OCI-LY3 (cell line): Measurements from ENCODE around the gene DEAF1.

Source experiments
- H2AFZ ChIP-seq: fragments of 200-600, 300-600 bp; shearing (Covaris generic); 2 replicates; pipeline ENCODE4 v1.6.0; 2014; ENCODE audit warnings: antibody characterized with exemption, low read depth, low read length
- H3K27ac ChIP-seq: fragments of 200-600, 300-600 bp; sonication (generic); 2 replicates; pipeline ENCODE4 v1.5.1; 2014; ENCODE audit warnings: mild to moderate bottlenecking, low read length, moderate library complexity, mixed read lengths
- H3K27me3 ChIP-seq: fragments of 200-600, 300-600 bp; sonication (generic); 2 replicates; pipeline ENCODE4 v1.6.1; 2014; ENCODE audit warnings: low read depth, low read length, mixed read lengths
- H3K36me3 ChIP-seq: fragments of 200-600, 300-600 bp; sonication (generic); replicated peaks from 2 replicates; pipeline ENCODE3; 2014; ENCODE audit warnings: low read depth, low read length, mixed read lengths
- H3K4me1 ChIP-seq: fragments of 300-600, 200-600 bp; sonication (generic); 2 replicates; pipeline ENCODE4 v1.6.1; 2014; ENCODE audit warnings: low read length, mixed read lengths
- H3K4me2 ChIP-seq: fragments of 200-600, 300-600 bp; sonication (generic); 2 replicates; pipeline ENCODE4 v1.6.1; 2014; ENCODE audit warnings: low read length, mixed read lengths
- H3K4me3 ChIP-seq: fragments of 300-600, 200-600 bp; sonication (generic); 2 replicates; pipeline ENCODE4 v1.5.1; 2014; ENCODE audit warnings: antibody characterized with exemption, mild to moderate bottlenecking, low read length, moderate library complexity
- H3K79me2 ChIP-seq: fragments of 300-600, 200-600 bp; shearing (Covaris generic); 2 replicates; pipeline ENCODE4 v1.6.1; 2014; ENCODE audit warnings: mild to moderate bottlenecking, low read length, mixed read lengths
- H3K9ac ChIP-seq: fragments of 300-600, 200-600 bp; shearing (Covaris generic); 2 replicates; pipeline ENCODE4 v1.6.0; 2014; ENCODE audit warnings: mild to moderate bottlenecking, low read length, moderate library complexity
- H3K9me3 ChIP-seq: fragments of 200-600, 300-600 bp; shearing (Covaris generic); 2 replicates; pipeline ENCODE4 v1.6.1; 2014; ENCODE audit warnings: low read length, mixed read lengths; ENCODE audit not compliant: insufficient read depth
- H4K20me1 ChIP-seq: fragments of 200-600, 300-600 bp; sonication (generic); 2 replicates; pipeline ENCODE4 v1.6.1; 2016; ENCODE audit warnings: low read length, mixed read lengths; ENCODE audit not compliant: insufficient read depth
- CTCF ChIP-seq: fragments of 200-600, 300-600 bp; sonication (generic); IDR thresholded peaks from 2 replicates; pipeline ENCODE4 v1.5.1; 2014; ENCODE audit warnings: antibody characterized with exemption, low read length, low read depth
- EZH2phosphoT487 ChIP-seq: fragments of 200-600 bp; shearing (Covaris generic); IDR thresholded peaks from 2 replicates; pipeline ENCODE4 v1.6.1; 2018; ENCODE audit warnings: antibody characterized with exemption, mixed run types, low read depth

Gene DEAF1

GRCh38 chr11:724049-724777, 29.2 kb upstream of the DEAF1 start:
- H3K9ac ChIP-seq: no peak overlapping the region
- H2AFZ ChIP-seq: no peak overlapping the region
- H3K4me1 ChIP-seq: peaks cover 41% of the 10 kb centered on the region
- no peaks in the 10 kb centered on the region for H3K79me2 ChIP-seq
- H3K9me3 ChIP-seq: no peaks in the 10 kb centered on the region
- no peaks in the 10 kb centered on the region for H3K36me3 ChIP-seq
- H3K27ac ChIP-seq: no peak overlapping the region
- TF ChIP-seq CTCF (no peak), EZH2phosphoT487 (no peak)
- H3K4me3 ChIP-seq: peak overlapping the region; percentile 83
- H3K4me2 ChIP-seq: peak overlapping the region; percentile 88
- peaks cover 25% of the 10 kb centered on the region for H3K27me3 ChIP-seq
- H4K20me1 ChIP-seq: no peaks in the 10 kb centered on the region

GRCh38 chr11:723120-723883, 28.3 kb upstream of the DEAF1 start:
- Histone ChIP-seq H3K4me1 (peaks cover 41% of the 10 kb centered on the region), H3K4me2 (peak overlapping the region; percentile 97), H4K20me1 (no peaks in the 10 kb centered on the region)

GRCh38 chr11:722346-722811, 27.4 kb upstream of the DEAF1 start:
- 0 out of 2 replicates have a peak overlapping the region, but pooled peaks have one; percentile 30 for H2AFZ ChIP-seq
- peaks cover 39% of the 10 kb centered on the region for H3K4me1 ChIP-seq
- H3K27ac ChIP-seq: no peak overlapping the region
- H3K36me3 ChIP-seq: no peaks in the 10 kb centered on the region
- no peaks in the 10 kb centered on the region for H3K79me2 ChIP-seq
- H3K4me3 ChIP-seq: peak overlapping the region; percentile 80
- H3K4me2 ChIP-seq: peak overlapping the region; percentile 73
- no peaks in the 10 kb centered on the region for H4K20me1 ChIP-seq
- peaks cover 25% of the 10 kb centered on the region for H3K27me3 ChIP-seq
- H3K9me3 ChIP-seq: no peaks in the 10 kb centered on the region
- peak overlapping the region; percentile 52 for H3K9ac ChIP-seq
- no peak for TF ChIP-seq CTCF
- TF ChIP-seq EZH2phosphoT487: no peak

More at GRCh38 chr11:723120-723883, 28.3 kb upstream of the DEAF1 start:
- Histone ChIP-seq H3K4me3 (peak overlapping the region; percentile 72), H3K27me3 (peaks cover 25% of the 10 kb centered on the region), H3K79me2 (no peaks in the 10 kb centered on the region), H3K27ac (no peak overlapping the region), H3K9ac (no peak overlapping the region), H2AFZ (no peak overlapping the region), H3K36me3 (no peaks in the 10 kb centered on the region), H3K9me3 (no peaks in the 10 kb centered on the region)
- TF ChIP-seq CTCF (peak; percentile 89), EZH2phosphoT487 (no peak)

GRCh38 chr11:721741-722345, 26.8 kb upstream of the DEAF1 start:
- no peak overlapping the region for H3K27ac ChIP-seq
- H3K9me3 ChIP-seq: no peaks in the 10 kb centered on the region
- H3K4me3 ChIP-seq: peak overlapping the region; percentile 80
- no peaks in the 10 kb centered on the region for H3K36me3 ChIP-seq
- H3K4me1 ChIP-seq: peaks cover 38% of the 10 kb centered on the region
- peaks cover 25% of the 10 kb centered on the region for H3K27me3 ChIP-seq
- no peaks in the 10 kb centered on the region for H4K20me1 ChIP-seq
- peak overlapping the region; percentile 52 for H3K9ac ChIP-seq
- no peak for TF ChIP-seq EZH2phosphoT487
- TF ChIP-seq CTCF: no peak
- H3K79me2 ChIP-seq: no peaks in the 10 kb centered on the region
- peak overlapping the region; percentile 73 for H3K4me2 ChIP-seq
- 0 out of 2 replicates have a peak overlapping the region, but pooled peaks have one; percentile 30 for H2AFZ ChIP-seq
